WTC11 (cell line): ENCODE data around the gene RGMA. TPM values are rescaled to one million over a fixed set of nuclear protein-coding genes. Genes with fewer than 3 reads are reported as not detected.

Experiments
- ATAC-seq: fragments of 200-7000 bp; cut with Tn5 transposase; 2 replicates; pipeline ENCODE4 v1.10.0; 2021; ENCODE audit warnings: mild to moderate bottlenecking, moderate library complexity
- CTCF ChIA-PET: fragments of 300-600 bp; sonication (Branson Sonifier 250); formaldehyde crosslinking; loops from one replicate; lab custom pipeline; 2021; ENCODE audit warnings: antibody characterized with exemption; lab: Charles Lee
- POLR2A ChIA-PET: fragments of 350-600 bp; sonication (Branson Sonifier 250); formaldehyde crosslinking; loops from one replicate; lab custom pipeline; 2021; ENCODE audit warnings: antibody characterized with exemption; lab: Charles Lee
- DNase-seq: peaks from one replicate; pipeline ENCODE4 v3.0.0; 2021; ENCODE audit warnings: low spot score
- H3K27ac Mint-ChIP-seq: 2 replicates; pipeline ENCODE4 v1.8.0; 2021; ENCODE audit warnings: mixed read lengths
- H3K27me3 Mint-ChIP-seq: 2 replicates; pipeline ENCODE4 v1.8.0; 2021; ENCODE audit warnings: low read depth, mild to moderate bottlenecking, moderate library complexity, mixed read lengths
- H3K36me3 Mint-ChIP-seq: 2 replicates; pipeline ENCODE4 v1.8.0; 2021; ENCODE audit warnings: mixed read lengths
- H3K4me1 Mint-ChIP-seq: 2 replicates; pipeline ENCODE4 v1.8.0; 2022; ENCODE audit warnings: mixed read lengths
- H3K4me3 Mint-ChIP-seq: 2 replicates; pipeline ENCODE4 v1.8.0; 2021; ENCODE audit warnings: mild to moderate bottlenecking, moderate library complexity, mixed read lengths
- H3K9me3 Mint-ChIP-seq: 2 replicates; pipeline ENCODE4 v1.8.0; 2021; ENCODE audit warnings: mixed read lengths
- AR ChIP-seq: fragments of 250-450 bp; sonication (Bioruptor Pico); IDR thresholded peaks from 2 replicates; pipeline ENCODE4 v1.9.0; 2021; ENCODE audit warnings: mild to moderate bottlenecking
- ATF1 ChIP-seq: sonication (generic); formaldehyde crosslinking; IDR thresholded peaks from 2 replicates; pipeline ENCODE4 v1.8.1; 2023; ENCODE audit warnings: mild to moderate bottlenecking, moderate library complexity, missing genetic modification reagents
- CREM ChIP-seq: sonication (generic); formaldehyde crosslinking; IDR thresholded peaks from 2 replicates; pipeline ENCODE4 v1.8.1; 2022; ENCODE audit warnings: mild to moderate bottlenecking, missing genetic modification reagents, moderate library complexity
- EMX1 ChIP-seq: fragments of 250-450 bp; sonication (Bioruptor Pico); IDR thresholded peaks from 2 replicates; pipeline ENCODE4 v1.8.0; 2021; ENCODE audit warnings: mild to moderate bottlenecking
- GTF2I ChIP-seq: fragments of 250-450 bp; sonication (Bioruptor Pico); conservative IDR thresholded peaks from 2 replicates; pipeline ENCODE4 v1.4.0; 2021; ENCODE audit warnings: mild to moderate bottlenecking
- MYBL2 ChIP-seq: sonication (generic); formaldehyde crosslinking; IDR thresholded peaks from 2 replicates; pipeline ENCODE4 v1.8.1; 2023; ENCODE audit warnings: mild to moderate bottlenecking, moderate library complexity, missing genetic modification reagents
- NFATC4 ChIP-seq: fragments of 250-450 bp; sonication (Bioruptor Pico); IDR thresholded peaks from 2 replicates; pipeline ENCODE4 v1.9.0; 2021; ENCODE audit warnings: mild to moderate bottlenecking
- NR1H2 ChIP-seq: sonication (generic); formaldehyde crosslinking; IDR thresholded peaks from 2 replicates; pipeline ENCODE4 v1.9.0; 2021; ENCODE audit warnings: mild to moderate bottlenecking, moderate library complexity, missing genetic modification reagents
- NR2C2 ChIP-seq: sonication (generic); formaldehyde crosslinking; IDR thresholded peaks from 2 replicates; pipeline ENCODE4 v1.8.0; 2022; ENCODE audit warnings: mild to moderate bottlenecking, missing genetic modification reagents
- PRDM15 ChIP-seq: sonication (generic); formaldehyde crosslinking; IDR thresholded peaks from 2 replicates; pipeline ENCODE4 v1.8.0; 2022; ENCODE audit warnings: missing genetic modification reagents
- PREB ChIP-seq: sonication (generic); formaldehyde crosslinking; IDR thresholded peaks from 2 replicates; pipeline ENCODE4 v1.8.1; 2022; ENCODE audit warnings: mild to moderate bottlenecking, missing genetic modification reagents, moderate library complexity, borderline replicate concordance
- TCF7 ChIP-seq: sonication (generic); formaldehyde crosslinking; IDR thresholded peaks from 2 replicates; pipeline ENCODE4 v1.8.0; 2022; ENCODE audit warnings: mild to moderate bottlenecking, low read depth, missing genetic modification reagents, moderate library complexity
- TEAD1 ChIP-seq: sonication (generic); formaldehyde crosslinking; IDR thresholded peaks from 2 replicates; pipeline ENCODE4 v1.8.0; 2022; ENCODE audit warnings: mild to moderate bottlenecking, missing genetic modification reagents
- TEAD4 ChIP-seq: sonication (generic); formaldehyde crosslinking; IDR thresholded peaks from 2 replicates; pipeline ENCODE4 v1.8.0; 2022; ENCODE audit warnings: mild to moderate bottlenecking, missing genetic modification reagents
- TP53 ChIP-seq: sonication (generic); formaldehyde crosslinking; IDR thresholded peaks from 2 replicates; pipeline ENCODE4 v1.8.1; 2023; ENCODE audit warnings: mild to moderate bottlenecking, missing genetic modification reagents
- ZNF121 ChIP-seq: sonication (generic); formaldehyde crosslinking; IDR thresholded peaks from 2 replicates; pipeline ENCODE4 v1.8.0; 2023; ENCODE audit warnings: missing genetic modification reagents
- ZNF138 ChIP-seq: sonication (generic); formaldehyde crosslinking; conservative IDR thresholded peaks from 2 replicates; pipeline ENCODE4 v1.8.1; 2022; ENCODE audit warnings: mild to moderate bottlenecking, moderate library complexity, missing genetic modification reagents
- ZNF317 ChIP-seq: sonication (generic); formaldehyde crosslinking; IDR thresholded peaks from 2 replicates; pipeline ENCODE4 v1.8.1; 2023; ENCODE audit warnings: low read depth, mild to moderate bottlenecking, moderate library complexity, missing genetic modification reagents, borderline replicate concordance
- ZNF423 ChIP-seq: fragments of 250-450 bp; sonication (Bioruptor Pico); IDR thresholded peaks from 2 replicates; pipeline ENCODE4 v2.1.2; 2022; ENCODE audit warnings: mild to moderate bottlenecking, moderate library complexity
- total RNA-seq: library from RNA; stranded (reverse); gene quantifications from 3 replicates; pipeline ENCODE4 v1.2.3, GENCODE V29; 2021
- TF ChIP-seq, protein P1 (sequence below): fragments of 250-450 bp; sonication (Bioruptor Pico); IDR thresholded peaks from 2 replicates; pipeline ENCODE4 v1.9.0; 2021; ENCODE audit warnings: mild to moderate bottlenecking, borderline replicate concordance
- TF ChIP-seq, protein P2 (sequence below): sonication (generic); formaldehyde crosslinking; IDR thresholded peaks from 2 replicates; pipeline ENCODE4 v1.8.0; 2022; ENCODE audit warnings: mild to moderate bottlenecking, missing genetic modification reagents

RGMA gene
- total RNA-seq, 1 experiment from 2014 or later: 47.2 TPM

GRCh38 chr15:93044301-93045190 lies 44.5 kb downstream of the RGMA start (continued):
- TF ChIP-seq, protein P1, sequence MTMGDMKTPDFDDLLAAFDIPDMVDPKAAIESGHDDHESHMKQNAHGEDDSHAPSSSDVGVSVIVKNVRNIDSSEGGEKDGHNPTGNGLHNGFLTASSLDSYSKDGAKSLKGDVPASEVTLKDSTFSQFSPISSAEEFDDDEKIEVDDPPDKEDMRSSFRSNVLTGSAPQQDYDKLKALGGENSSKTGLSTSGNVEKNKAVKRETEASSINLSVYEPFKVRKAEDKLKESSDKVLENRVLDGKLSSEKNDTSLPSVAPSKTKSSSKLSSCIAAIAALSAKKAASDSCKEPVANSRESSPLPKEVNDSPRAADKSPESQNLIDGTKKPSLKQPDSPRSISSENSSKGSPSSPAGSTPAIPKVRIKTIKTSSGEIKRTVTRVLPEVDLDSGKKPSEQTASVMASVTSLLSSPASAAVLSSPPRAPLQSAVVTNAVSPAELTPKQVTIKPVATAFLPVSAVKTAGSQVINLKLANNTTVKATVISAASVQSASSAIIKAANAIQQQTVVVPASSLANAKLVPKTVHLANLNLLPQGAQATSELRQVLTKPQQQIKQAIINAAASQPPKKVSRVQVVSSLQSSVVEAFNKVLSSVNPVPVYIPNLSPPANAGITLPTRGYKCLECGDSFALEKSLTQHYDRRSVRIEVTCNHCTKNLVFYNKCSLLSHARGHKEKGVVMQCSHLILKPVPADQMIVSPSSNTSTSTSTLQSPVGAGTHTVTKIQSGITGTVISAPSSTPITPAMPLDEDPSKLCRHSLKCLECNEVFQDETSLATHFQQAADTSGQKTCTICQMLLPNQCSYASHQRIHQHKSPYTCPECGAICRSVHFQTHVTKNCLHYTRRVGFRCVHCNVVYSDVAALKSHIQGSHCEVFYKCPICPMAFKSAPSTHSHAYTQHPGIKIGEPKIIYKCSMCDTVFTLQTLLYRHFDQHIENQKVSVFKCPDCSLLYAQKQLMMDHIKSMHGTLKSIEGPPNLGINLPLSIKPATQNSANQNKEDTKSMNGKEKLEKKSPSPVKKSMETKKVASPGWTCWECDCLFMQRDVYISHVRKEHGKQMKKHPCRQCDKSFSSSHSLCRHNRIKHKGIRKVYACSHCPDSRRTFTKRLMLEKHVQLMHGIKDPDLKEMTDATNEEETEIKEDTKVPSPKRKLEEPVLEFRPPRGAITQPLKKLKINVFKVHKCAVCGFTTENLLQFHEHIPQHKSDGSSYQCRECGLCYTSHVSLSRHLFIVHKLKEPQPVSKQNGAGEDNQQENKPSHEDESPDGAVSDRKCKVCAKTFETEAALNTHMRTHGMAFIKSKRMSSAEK (CRISPR knock-in tag): no peak
- TF ChIP-seq AR (CRISPR knock-in tag) (no peak), NFATC4 (no peak), EMX1 (CRISPR knock-in tag) (no peak), CREM (no peak)

- POLR2A ChIA-PET: interaction anchor here (0.6 kb wide), 1 partner anchor 15 kb away, joined by 3 read pairs; no protein-coding TSS in a partner anchor
- TF ChIP-seq CREM: no peak
- TF ChIP-seq ZNF121 (CRISPR knock-in tag): no peak
- TF ChIP-seq ZNF423: no peak
- no peak for TF ChIP-seq MYBL2 (CRISPR knock-in tag)
- TF ChIP-seq TCF7 (CRISPR knock-in tag): no peak
- no peak for TF ChIP-seq ZNF138 (CRISPR knock-in tag)
- TF ChIP-seq ZNF317 (CRISPR knock-in tag): no peak
- TF ChIP-seq, protein P2, sequence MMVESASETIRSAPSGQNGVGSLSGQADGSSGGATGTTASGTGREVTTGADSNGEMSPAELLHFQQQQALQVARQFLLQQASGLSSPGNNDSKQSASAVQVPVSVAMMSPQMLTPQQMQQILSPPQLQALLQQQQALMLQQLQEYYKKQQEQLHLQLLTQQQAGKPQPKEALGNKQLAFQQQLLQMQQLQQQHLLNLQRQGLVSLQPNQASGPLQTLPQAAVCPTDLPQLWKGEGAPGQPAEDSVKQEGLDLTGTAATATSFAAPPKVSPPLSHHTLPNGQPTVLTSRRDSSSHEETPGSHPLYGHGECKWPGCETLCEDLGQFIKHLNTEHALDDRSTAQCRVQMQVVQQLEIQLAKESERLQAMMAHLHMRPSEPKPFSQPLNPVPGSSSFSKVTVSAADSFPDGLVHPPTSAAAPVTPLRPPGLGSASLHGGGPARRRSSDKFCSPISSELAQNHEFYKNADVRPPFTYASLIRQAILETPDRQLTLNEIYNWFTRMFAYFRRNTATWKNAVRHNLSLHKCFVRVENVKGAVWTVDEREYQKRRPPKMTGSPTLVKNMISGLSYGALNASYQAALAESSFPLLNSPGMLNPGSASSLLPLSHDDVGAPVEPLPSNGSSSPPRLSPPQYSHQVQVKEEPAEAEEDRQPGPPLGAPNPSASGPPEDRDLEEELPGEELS (CRISPR knock-in tag): no peak
- TF ChIP-seq NR2C2 (CRISPR knock-in tag): no peak
- no peak for TF ChIP-seq PRDM15
- no peak for TF ChIP-seq ATF1 (CRISPR knock-in tag)
- TF ChIP-seq TEAD1 (CRISPR knock-in tag): no peak
- TF ChIP-seq TEAD4 (CRISPR knock-in tag): no peak
- TF ChIP-seq NR1H2 (CRISPR knock-in tag): no peak
- TF ChIP-seq TP53 (CRISPR knock-in tag): no peak
- no peak for TF ChIP-seq GTF2I
- TF ChIP-seq PREB (CRISPR knock-in tag): no peak
Observed at GRCh38 chr15:93043621-93044300, 45.2 kb downstream of the RGMA start.

More at GRCh38 chr15:93043621-93044300, 45.2 kb downstream of the RGMA start:
- no peak overlapping the region for H3K27ac Mint-ChIP-seq
- H3K4me3 Mint-ChIP-seq: no peak overlapping the region
- DNase-seq (no peak), ATAC-seq (no peak)
- H3K9me3 Mint-ChIP-seq: peaks cover 15% of the 10 kb centered on the region
- H3K4me1 Mint-ChIP-seq: peaks cover 10% of the 10 kb centered on the region; the same call in 1 of the 2 replicates
- H3K36me3 Mint-ChIP-seq: peaks cover 46% of the 10 kb centered on the region
- CTCF ChIA-PET: interaction anchor here (0.8 to 2.4 kb wide), 4 partner anchors 8 to 1076 kb away, joined by 3 to 7 read pairs (median 5); no protein-coding TSS in a partner anchor
- H3K27me3 Mint-ChIP-seq: no peaks in the 10 kb centered on the region
